Endothelial cell of umbilical vein (primary cell): ENCODE results near the gene IFNG. TPM values are rescaled to one million over a fixed set of nuclear protein-coding genes. Genes with fewer than 3 reads are reported as not detected.

Experiments
- BruUV-seq: library from RNA; stranded (reverse); fragments of 400-500 nt; replicated peaks from 2 replicates; lab custom pipeline; 2021; lab: Mats Ljungman, UMichigan
- CTCF ChIA-PET: fragments of 300-600, 350-600 bp; sonication (Branson Sonifier 250); formaldehyde crosslinking; loops from one replicate; lab custom pipeline; 2021; ENCODE audit warnings: antibody characterized with exemption, inconsistent platforms; lab: Charles Lee
- POLR2A ChIA-PET: fragments of 300-600, 350-600 bp; sonication (Branson Sonifier 250); formaldehyde crosslinking; loops from one replicate; lab custom pipeline; 2021; ENCODE audit warnings: antibody characterized with exemption, inconsistent platforms; lab: Charles Lee
- DNase-seq: peaks from one replicate; pipeline ENCODE4 v3.0.0-alpha.2; 2011; ENCODE audit warnings: low read depth, low spot score
- FAIRE-seq: peaks from 2 replicates; lab custom pipeline; 2011; peaks lifted over from hg19 to GRCh38; lab: Jason Lieb, UNC
- H2AFZ ChIP-seq: 2 replicates; pipeline ENCODE4 v1.6.0; 2012; ENCODE audit warnings: low read depth, low read length, control low read depth, inconsistent platforms
- H3K27ac ChIP-seq: 2 replicates; pipeline ENCODE4 v1.5.1; 2011; ENCODE audit warnings: low read depth, mild to moderate bottlenecking, control low read depth, low read length, moderate library complexity; ENCODE audit not compliant: insufficient read depth
- H3K27me3 ChIP-seq, 2 experiments: 2 replicates each; pipeline versions ENCODE4 v1.6.0 to v1.6.1; 2011; ENCODE audit warnings: low read length in 2 of 2, mixed read lengths in 1 of 2; ENCODE audit not compliant: control insufficient read depth in 2 of 2, insufficient read depth in 2 of 2
- H3K36me3 ChIP-seq, 2 experiments: 2 replicates in 1 of 2; 3 replicates in 1 of 2; pipeline ENCODE4 v1.5.1; 2011; ENCODE audit warnings: low read length in 2 of 2, mild to moderate bottlenecking in 1 of 2, moderate library complexity in 1 of 2; ENCODE audit not compliant: control insufficient read depth in 2 of 2, insufficient read depth in 2 of 2; ENCODE audit errors: extremely low read depth in 1 of 2
- H3K4me1 ChIP-seq: 3 replicates; pipeline ENCODE4 v1.5.1; 2011; ENCODE audit warnings: mild to moderate bottlenecking, low read length; ENCODE audit not compliant: control insufficient read depth, insufficient read depth; ENCODE audit errors: extremely low read depth
- H3K4me2 ChIP-seq: 2 replicates; pipeline ENCODE4 v1.6.1; 2011; ENCODE audit warnings: low read length, control low read depth, mixed read lengths; ENCODE audit not compliant: insufficient read depth
- H3K4me3 ChIP-seq, 3 experiments: fragments of 200-600 bp in 1 of 3; sonication (generic), shearing (Covaris generic) in 1 of 3; replicated peaks in 1 of 3; 2 replicates each; pipeline ENCODE4 v1.5.1; 2011 to 2016; ENCODE audit warnings: control low read depth in 3 of 3, low read length in 3 of 3, mild to moderate bottlenecking in 2 of 3, inconsistent platforms in 1 of 3, low read depth in 1 of 3, moderate library complexity in 1 of 3; ENCODE audit not compliant: insufficient read depth in 1 of 3
- H3K79me2 ChIP-seq: 2 replicates; pipeline ENCODE4 v1.6.0; 2012; ENCODE audit warnings: low read length, inconsistent platforms; ENCODE audit not compliant: control insufficient read depth, insufficient read depth
- H3K9ac ChIP-seq: replicated peaks from 2 replicates; pipeline ENCODE3; 2011; ENCODE audit warnings: low read length, control low read depth; ENCODE audit not compliant: insufficient read depth; ENCODE audit errors: extremely low read depth
- H3K9me1 ChIP-seq: replicated peaks from 3 replicates; pipeline ENCODE4 v1.6.0; 2011; ENCODE audit warnings: mild to moderate bottlenecking, low read length; ENCODE audit not compliant: control insufficient read depth, insufficient read depth; ENCODE audit errors: extremely low read depth
- H3K9me3 ChIP-seq: replicated peaks from 2 replicates; pipeline ENCODE4 v1.5.1; 2012; ENCODE audit warnings: low read length, inconsistent platforms; ENCODE audit not compliant: control insufficient read depth, insufficient read depth
- H4K20me1 ChIP-seq: replicated peaks from 2 replicates; pipeline ENCODE3; 2011; ENCODE audit warnings: mild to moderate bottlenecking, low read length; ENCODE audit not compliant: control insufficient read depth, insufficient read depth; ENCODE audit errors: extremely low read depth
- CTCF ChIP-seq, 2 donors: IDR thresholded peaks; 1 replicate in 1 of 2; 2 replicates in 1 of 2; pipeline ENCODE4 v1.5.1; 2011; ENCODE audit warnings: low read length in 2 of 2, mild to moderate bottlenecking in 2 of 2, moderate library complexity in 2 of 2, control low read depth in 1 of 2, inconsistent platforms in 1 of 2, low read depth in 1 of 2; ENCODE audit not compliant: insufficient read depth in 1 of 2; ENCODE audit errors: extremely low read depth in 1 of 2
- EZH2 ChIP-seq: IDR thresholded peaks from 2 replicates; pipeline ENCODE4 v1.6.1; 2012; ENCODE audit warnings: borderline replicate concordance, low read depth, mild to moderate bottlenecking, moderate library complexity, low read length, inconsistent platforms; ENCODE audit not compliant: severe bottlenecking
- FOS ChIP-seq: IDR thresholded peaks from 2 replicates; pipeline ENCODE4 v1.6.1; 2011; ENCODE audit warnings: mild to moderate bottlenecking, low read length, moderate library complexity, borderline replicate concordance; ENCODE audit not compliant: insufficient read depth
- GATA2 ChIP-seq: IDR thresholded peaks from 2 replicates; pipeline ENCODE4 v1.7.0; 2011; ENCODE audit warnings: low read depth, mild to moderate bottlenecking, moderate library complexity, mixed read lengths, low read length; ENCODE audit not compliant: insufficient read length, insufficient read depth
- JUN ChIP-seq: IDR thresholded peaks from 2 replicates; pipeline ENCODE4 v1.6.1; 2011; ENCODE audit warnings: borderline replicate concordance, low read depth; ENCODE audit not compliant: insufficient read length, insufficient read depth
- MAX ChIP-seq: IDR thresholded peaks from 2 replicates; pipeline ENCODE4 v1.6.1; 2011; ENCODE audit not compliant: insufficient read depth, insufficient read length
- MYC ChIP-seq: IDR thresholded peaks from one replicate; pipeline ENCODE4 v1.6.1; 2011; ENCODE audit warnings: mild to moderate bottlenecking, low read depth, low read length
- POLR2A ChIP-seq: IDR thresholded peaks from 2 replicates; pipeline ENCODE4 v1.6.1; 2012; ENCODE audit warnings: low read depth, mild to moderate bottlenecking, control low read depth, low read length
- POLR2AphosphoS5 ChIP-seq: IDR thresholded peaks from 2 replicates; pipeline ENCODE4 v1.6.1; 2012; ENCODE audit warnings: low read depth, mild to moderate bottlenecking, control low read depth, low read length, moderate library complexity; ENCODE audit not compliant: insufficient read depth
- dilution Hi-C: fragments of 300-500 bp; cut with MboI; formaldehyde crosslinking; loops from one replicate; pipeline ENCODE4 v1.15.0; 2019; ENCODE audit warnings: low sequenced_read_pairs; ENCODE audit not compliant: extremely low pct_ligation_motif_present
- intact Hi-C: fragments of 100-400 bp; cut with micrococcal nuclease; formaldehyde crosslinking; loops from one replicate; pipeline ENCODE4 v1.10.0; 2022
- polyA plus RNA-seq, 4 experiments: library from polyadenylated mRNA; depleted of rRNA in 3 of 4; stranded (reverse) in 3 of 4; unstranded in 1 of 4; fragments of >200 nt; gene quantifications; 2 replicates each; pipeline versions ENCODE4 v1.2.1 to v1.2.3, GENCODE V29; 2011 to 2012; ENCODE audit warnings: missing spikeins in 1 of 4
- total RNA-seq: library from RNA; stranded (reverse); gene quantifications from 2 replicates; pipeline ENCODE4 v1.2.3, GENCODE V29; 2021

Gene IFNG
- total and polyA plus RNA-seq, 2 donors (not counting 3 experiments of a cell fraction or from before 2014, with no cell fraction given) = not detected

- H3K9ac ChIP-seq = no peak overlapping the region
- H3K4me1 ChIP-seq = no peaks in the 10 kb centered on the region
- no peak for DNase-seq
- no peak overlapping the region for H3K4me2 ChIP-seq
- H3K79me2 ChIP-seq = no peaks in the 10 kb centered on the region
- H4K20me1 ChIP-seq = no peaks in the 10 kb centered on the region
- POLR2A ChIA-PET = no interaction called here
- no peak overlapping the region for H3K27ac ChIP-seq
- H3K27me3 ChIP-seq = no peaks in the 10 kb centered on the region
- TF ChIP-seq POLR2A (no peak), EZH2 (no peak), FOS (no peak), JUN (no peak), GATA2 (no peak), MAX (no peak), POLR2AphosphoS5 (no peak), MYC (no peak), CTCF (IDR thresholded peaks at IDR 0.05; ENCODE audit: extremely low read depth in 1 of 2, insufficient read depth in 1 of 2, low read depth in 1 of 2, low read length in 2 of 2) (no peak)
- FAIRE-seq = no peak
- H3K9me1 ChIP-seq = no peaks in the 10 kb centered on the region
- no peaks in the 10 kb centered on the region for H3K9me3 ChIP-seq
- BruUV-seq = no TSS peak
- CTCF ChIA-PET = no interaction called here
- H3K36me3 ChIP-seq = no peaks in the 10 kb centered on the region
- dilution Hi-C loops (no loop called here), intact Hi-C loops (no loop called here)
- H3K4me3 ChIP-seq = no peak overlapping the region
- H2AFZ ChIP-seq = no peak overlapping the region
Observed at GRCh38 chr12:68176257-68176656, 16.7 kb upstream of the IFNG start.
